Measurements from ENCODE around the gene NAMPT.

DNA sequence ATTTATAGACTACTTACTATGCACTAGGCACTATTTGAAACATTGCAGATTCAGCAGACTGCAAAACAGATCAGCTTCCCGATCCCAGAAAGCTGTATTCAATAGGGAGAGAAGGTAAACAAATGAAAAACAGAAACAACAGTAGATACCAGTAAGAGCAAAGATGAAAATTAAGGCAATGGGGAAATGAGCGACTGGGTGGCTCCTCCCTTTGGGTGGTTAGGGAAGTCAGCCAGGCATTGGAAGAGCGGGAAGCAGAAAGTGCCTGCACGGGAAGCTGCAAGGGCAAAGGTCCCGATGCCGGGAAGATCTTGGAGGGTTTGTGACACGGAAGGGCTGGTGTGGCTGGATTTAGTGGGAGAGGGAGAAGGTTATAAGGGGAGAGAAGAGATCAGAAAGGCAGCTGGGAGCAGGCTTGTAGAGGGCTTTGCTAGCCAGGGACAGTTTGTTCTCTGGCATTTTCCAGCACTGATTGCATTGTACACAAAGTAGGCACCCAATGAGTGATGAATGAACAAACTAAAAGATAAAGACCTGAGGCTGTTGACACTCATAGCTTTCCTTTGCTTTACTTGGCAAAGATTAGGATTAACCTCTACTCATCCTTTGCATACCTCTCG lies 67.8 kb downstream of the NAMPT start:
- TF ChIP-seq, protein P1, sequence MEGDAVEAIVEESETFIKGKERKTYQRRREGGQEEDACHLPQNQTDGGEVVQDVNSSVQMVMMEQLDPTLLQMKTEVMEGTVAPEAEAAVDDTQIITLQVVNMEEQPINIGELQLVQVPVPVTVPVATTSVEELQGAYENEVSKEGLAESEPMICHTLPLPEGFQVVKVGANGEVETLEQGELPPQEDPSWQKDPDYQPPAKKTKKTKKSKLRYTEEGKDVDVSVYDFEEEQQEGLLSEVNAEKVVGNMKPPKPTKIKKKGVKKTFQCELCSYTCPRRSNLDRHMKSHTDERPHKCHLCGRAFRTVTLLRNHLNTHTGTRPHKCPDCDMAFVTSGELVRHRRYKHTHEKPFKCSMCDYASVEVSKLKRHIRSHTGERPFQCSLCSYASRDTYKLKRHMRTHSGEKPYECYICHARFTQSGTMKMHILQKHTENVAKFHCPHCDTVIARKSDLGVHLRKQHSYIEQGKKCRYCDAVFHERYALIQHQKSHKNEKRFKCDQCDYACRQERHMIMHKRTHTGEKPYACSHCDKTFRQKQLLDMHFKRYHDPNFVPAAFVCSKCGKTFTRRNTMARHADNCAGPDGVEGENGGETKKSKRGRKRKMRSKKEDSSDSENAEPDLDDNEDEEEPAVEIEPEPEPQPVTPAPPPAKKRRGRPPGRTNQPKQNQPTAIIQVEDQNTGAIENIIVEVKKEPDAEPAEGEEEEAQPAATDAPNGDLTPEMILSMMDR (IDR thresholded peaks at IDR 0.05) = no peak
- TF ChIP-seq EP300 (IDR thresholded peaks at IDR 0.05) = peak in 3 of 4 donors; percentile 24 to 71 (median 60)

All from sigmoid colon (tissue), 4 donors.